ENCODE data around the gene APMAP.
"Not testable (repeated sequence)": the region's sequence is repeated elsewhere in the genome, so short reads cannot be mapped to it uniquely, and the experiment has no call there.

The APMAP gene

DNA sequence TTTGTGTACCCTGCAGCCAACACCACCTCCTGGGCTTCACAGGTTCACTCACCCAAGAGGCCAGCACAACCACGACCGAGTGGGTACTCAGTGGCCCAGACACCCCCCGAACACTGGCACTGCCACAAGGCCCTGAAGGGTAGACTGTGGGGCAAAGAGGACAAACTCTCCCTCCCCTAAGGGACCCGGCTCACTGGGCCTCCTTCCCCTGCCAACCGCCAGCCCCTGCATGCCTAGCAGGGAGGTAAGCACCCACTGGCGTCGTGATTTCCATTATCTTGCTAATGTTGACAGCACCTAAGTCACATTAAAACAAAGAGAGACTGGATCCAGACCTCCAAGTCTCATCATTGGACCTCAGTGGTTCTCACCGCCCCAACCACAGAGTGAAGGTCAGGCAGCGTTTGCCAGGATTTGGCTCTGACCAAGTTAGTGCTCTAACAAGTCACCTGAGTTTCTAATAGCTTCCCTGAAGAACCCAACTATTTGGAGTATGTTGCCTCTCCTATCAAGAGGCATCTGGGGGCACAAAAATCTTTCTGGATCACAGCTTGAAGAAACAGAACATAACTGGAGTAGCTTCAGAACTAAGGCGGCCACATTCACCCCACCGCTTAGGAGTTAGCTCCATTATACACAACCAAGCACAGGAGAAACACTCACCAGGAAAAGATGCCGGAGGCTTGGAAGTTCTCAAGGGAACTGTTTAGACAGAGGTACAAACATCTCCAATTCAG is 14.0 kb upstream of the APMAP start:
- no peak for DNase-seq

DNA sequence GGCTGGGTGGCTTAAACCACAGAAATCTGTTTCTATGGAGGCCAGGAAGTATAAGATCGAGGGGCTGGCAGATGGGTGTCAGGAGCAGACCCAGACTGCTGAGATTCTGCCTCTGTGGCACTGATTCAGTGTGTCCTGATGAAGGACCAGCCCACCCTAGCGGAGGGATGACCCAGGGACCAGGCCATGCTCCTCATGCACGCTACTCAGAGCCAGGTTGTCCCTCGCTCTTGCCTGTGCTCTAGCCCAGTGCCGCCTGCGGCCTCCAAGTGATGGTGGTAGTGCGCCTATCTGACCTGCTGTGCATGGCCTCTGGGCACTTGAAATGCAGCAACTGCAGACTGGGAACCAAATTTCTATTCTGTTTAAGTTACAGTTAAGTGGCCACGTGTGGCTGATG is 13.1 kb upstream of the APMAP start:
- DNase-seq = no peak

DNA sequence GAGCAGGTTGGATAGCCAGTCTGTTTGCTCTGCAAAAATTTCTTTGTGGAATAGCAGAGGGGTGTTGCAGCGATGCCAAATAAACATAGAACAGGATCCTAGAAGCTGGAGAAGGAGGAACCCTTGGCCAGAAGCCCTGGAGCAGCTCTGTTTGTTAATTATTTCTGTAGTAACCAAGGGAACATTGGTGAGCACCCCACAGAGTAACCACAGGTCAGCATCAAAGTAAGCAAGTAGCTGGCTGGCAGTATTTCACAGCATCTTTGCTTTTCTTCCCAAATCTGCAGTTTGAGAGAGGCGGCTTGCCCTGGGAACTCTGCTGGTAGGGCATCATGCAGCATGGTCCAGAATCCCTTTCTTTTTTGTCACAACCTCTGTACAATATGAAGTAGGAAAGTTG is 12.7 kb upstream of the APMAP start:
- DNase-seq = no peak

DNA sequence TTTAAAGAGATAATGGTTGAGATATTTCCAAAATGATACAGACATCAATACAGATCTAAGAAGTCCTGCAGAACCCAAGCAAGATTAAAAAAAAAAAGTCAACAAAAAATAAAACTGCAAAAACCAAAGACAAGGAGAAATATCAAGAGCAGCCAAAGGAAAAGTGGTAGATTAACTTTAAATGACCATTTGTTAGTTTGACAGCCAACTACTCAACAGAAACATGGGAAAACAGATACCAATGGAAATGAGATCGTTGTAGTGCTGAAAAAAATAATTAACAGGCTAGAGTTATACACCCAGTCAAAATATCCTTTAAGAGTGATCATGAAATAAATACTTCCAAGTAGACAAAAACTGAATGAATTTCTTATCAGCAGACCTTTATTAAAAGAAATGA is 10.5 kb upstream of the APMAP start:
- DNase-seq = no peak

DNA sequence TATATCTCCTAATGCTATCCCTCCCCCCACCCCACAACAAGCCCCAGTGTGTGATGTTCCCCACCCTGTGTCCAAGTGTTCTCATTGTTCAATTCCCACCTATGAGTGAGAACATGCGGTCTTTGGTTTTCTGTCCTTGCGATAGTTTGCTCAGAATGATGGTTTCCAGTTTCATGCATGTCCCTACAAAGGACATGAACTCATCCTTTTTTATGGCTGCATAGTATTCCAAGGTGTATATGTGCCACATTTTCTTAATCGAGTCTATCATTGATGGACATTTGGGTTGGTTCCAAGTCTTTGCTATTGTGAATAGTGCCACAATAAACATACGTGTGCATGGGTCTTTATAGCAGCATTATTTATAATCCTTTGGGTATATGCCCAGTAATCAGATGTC is 8.8 kb upstream of the APMAP start:
- not testable (repeated sequence) for DNase-seq

DNA sequence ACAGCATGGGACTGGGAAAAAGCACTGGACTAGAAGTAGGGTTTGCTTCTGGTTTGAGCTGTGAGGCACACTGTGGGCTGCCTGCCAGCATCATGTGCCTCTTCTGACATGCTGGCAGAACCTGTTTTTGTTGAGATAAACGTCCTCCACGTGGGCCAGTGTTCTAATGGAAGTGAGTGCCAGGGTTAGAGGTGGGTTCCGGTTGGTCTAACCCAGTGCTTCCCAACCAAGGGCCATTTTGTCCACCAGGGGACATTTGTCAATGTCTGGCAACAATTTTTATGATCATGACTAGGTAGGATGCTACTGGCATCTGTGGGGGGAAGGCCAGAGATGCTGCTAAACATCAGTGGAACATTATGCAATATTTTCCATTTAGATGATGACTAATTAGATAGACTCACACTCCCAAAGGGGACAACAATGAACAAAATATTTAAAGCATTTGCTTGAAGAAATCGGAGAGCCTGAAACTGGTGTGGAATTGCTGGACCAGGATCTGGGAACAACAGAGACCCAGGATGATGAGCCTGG is 7.8 kb upstream of the APMAP start:
- DNase-seq = no peak

DNA sequence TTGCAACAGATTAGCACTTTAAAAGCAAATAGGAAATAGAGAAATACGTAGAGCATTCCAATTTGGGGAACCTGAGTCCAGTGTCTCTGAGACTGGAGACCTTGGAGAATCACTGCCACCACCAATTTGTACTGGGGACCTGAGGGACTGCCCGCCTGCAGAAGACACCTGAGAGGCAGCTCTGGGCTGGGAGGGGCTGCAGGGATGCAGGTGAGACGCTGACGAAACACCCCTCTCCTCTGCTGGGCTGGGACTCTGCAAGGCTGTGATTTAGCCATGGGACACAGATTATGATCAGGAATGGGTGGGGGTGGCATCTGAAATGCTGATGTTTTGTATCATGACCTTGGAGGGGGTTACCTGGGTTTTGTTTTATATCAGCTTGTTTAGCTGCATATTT is 7.0 kb upstream of the APMAP start:
- DNase-seq = no peak

DNA sequence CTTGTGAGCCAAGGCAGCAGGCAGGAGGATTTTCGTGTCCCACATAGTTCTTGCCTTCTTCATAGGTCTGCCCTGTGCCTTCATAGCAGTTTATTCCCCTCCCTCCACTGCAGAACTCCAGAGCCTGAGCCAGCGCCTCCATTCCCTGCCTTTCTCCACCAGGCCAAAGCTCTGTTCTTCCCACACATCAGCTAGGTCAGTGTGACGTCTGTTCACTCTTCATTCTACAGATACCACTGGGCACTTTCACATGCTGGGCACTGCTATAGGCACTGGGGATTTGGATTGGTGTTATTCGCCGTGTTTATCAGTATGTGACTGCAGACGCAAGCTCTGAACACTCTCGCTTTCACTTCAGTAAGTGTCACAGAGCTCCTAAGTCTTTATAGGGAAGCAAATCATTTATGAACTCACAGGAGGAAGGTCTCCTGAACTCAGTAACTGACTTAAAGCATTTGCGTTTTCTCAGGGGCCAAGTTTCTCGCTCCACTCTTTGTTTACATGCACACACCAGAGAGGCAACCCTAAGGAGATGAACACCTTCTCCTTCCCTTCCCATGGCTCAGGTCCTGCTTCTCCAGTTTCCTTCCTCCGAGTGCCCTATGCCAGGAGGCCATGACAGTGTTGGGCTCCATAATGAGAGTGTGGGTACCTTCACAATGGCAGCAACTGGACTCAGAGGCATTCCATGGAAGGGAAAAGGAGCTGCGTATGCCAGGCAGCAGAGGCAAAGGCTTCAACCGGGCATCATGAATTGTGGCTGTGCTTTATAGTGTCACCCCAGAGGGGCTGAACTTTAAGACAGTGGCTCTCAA is 6.3 kb upstream of the APMAP start:
- no peak for DNase-seq

DNA sequence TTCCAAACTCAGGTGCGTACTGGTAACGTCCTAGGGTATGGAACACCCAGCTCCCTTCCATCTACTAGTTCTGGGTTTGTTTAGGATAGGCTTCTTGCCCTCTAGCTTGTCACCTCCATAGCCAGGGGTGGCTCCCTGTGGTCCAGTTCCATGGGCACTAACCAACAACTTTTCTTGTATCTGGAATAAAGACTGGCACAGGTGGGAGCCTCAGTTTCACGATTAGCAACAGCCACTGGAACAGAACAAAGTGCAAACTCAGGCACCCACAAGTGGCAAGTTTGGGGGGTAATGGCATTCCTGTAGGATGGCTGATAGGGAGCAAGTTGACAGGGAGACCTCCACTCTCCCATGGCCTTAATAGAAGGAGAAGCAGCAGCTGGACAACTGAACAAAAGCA is 5.6 kb upstream of the APMAP start:
- DNase-seq = no peak

DNA sequence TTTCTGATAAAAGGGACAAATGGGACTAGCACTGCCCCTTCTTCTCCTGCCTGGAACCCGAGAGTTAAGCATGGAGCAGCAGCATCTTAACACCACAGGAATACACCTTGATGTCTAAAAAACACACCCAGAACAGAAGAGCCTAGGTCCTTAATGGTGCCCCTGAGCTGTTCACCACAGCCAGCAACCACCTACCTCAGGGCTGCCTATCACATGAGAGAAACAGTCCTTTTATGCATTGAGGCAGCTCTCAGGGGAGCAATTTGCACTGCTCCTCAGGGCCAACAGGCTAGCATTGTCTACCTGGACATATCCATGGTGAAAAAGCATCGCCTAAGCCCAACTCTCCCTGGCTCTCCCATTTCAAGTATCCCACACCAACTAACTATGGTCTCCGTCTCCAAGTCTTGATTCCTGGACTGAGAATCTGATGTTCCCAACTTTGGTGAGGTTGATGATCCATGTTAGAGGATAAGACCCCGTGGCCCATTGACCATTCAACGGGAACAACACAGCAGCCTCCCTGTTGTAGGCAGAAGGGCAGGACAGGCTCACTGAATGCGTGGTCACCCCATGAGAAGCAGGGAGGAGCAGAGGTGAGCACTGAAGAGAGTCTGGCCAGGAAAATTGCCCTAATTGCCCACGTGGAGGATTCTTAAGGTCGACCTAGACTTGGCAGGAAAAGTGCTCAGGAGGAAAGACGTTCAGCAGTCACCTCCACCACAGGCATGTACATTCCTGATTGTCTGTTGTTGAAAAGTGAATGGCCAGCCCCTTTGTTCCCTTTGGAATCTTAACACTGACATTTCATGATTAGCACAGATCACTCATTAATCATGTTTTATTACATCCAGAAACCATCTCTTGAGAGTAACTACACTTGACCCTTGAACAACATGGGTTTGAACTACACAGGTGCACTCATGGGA is 4.2 kb upstream of the APMAP start:
- DNase-seq = no peak

DNA sequence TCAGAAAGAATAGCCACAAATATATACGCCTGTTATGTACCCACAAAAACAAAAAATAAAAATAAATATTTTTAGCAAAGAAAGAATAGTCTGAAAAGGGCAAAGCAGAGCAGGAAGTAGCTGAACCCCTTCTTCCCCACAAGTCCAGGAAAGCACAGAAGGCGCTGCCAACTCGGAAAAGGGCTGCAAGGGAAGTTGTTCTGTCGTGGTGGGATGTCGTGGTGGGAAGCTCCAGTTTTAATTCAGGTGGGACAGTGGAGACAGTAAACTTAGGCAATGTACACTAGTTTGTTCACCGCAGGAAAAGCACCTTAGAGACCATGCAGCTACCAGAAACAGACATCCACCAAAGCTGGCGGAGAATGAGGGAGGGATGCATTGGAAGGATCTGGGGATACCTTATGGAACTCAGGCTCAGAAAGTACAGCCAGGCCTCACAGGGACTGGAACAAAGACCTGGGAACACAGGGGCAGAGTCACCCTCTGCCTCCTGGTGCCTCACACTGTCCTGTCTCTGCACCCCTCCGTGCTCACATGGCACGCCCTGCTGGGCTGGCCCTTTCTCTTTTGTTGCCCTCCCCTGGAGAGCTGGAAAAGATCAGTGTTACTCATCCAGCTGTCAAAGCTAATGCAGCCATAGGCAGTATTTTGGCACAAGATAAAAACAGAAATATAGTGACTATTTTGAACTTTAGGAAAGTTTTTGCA is 3.3 kb upstream of the APMAP start:
- DNase-seq = no peak

DNA sequence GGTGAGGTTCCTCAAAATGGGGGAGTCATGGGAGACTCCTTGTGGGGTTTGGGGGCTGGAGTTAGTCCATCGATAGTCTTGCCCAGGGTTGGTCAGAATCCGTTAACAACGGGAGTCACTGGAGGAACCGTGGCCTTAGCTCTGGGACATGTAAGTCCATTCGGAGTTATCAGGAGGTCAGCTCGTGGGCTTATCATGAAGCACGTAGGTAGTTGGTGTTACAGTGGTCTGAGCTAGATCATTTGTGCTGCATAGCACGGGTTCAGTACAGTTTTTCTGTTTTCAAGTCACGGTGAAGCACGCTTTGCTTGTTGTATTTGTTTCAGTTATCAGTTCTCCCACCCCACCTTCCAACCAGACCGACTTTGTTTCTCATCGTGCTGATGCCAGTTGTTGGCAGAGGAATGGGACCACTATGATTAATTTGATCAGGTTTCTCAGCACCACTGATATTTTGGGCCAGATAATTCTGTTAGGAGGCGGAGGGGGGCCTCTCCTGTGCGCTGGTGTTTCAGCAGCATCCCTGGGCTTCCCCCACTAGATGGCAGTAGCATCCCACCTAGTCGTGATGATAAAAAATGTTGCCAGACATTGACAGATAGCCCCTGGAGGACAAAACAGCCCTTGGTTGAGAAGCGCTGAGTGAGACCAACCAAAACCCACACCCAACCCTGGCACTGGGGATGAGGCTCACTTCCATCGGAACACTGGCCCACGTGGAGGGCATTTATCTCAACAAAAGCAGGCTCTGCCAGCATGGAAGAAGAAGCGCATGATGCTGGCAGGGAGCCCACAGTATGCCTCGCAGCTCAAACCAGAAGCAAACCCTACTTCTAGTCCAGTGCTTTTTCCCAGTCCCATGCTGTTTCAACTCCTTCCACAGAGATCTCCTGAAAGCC is 2.2 kb upstream of the APMAP start:
- peak in 1 of 2 experiments; percentile 16 for DNase-seq

DNA sequence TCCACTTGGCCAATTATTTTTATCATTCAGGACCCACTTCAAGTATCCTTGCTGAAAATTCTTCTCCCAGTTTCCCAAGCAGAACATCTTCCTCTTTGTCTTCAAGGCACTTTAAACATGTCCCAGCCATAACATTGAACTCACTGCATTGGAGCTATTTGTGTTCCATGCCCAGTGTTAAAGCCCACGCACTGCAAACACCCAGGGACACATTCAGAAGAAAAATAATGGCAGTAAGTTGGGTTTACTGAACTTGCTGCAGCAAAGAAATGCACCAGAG is 1.6 kb upstream of the APMAP start:
- DNase-seq = no peak

DNA sequence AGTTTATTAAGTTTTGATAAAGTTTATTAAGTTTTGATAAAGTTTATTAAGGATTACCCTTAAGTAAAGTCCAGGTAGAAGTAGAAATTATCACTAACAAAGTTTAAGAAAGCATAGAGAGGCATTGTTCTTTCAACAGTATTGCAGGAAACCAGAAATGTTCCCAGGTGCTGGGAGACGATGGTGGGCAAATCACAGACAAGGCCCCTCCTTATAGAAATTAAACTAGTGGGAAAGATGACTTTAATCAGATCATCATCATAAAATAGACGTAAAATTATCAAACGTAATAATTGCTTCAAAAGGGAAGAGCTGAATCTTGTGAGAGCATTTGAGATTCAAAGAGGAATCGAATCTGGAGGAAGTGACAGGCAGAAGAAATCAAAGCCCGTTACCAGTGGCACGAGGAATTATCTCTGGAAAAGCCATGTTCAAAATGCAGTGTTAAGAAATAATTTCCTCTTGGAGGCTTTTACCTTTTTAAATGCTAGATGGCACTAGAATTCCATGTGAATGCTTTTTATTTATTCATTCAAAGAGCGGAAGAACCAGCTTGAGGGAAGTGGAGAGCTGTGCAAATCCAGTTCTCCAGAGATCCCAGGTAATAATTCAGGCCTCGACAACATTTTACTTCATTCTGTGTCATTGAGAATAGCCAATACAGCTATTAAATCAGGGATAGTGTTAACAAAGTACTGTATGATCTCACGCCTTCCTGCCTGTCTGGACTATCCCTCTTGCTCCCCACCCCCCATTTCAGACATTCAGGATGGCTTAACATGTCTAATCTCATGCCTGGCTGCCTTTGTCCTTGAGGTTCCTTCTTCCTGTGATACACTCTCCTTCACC is 1.0 kb upstream of the APMAP start:
- no peak for DNase-seq

DNA sequence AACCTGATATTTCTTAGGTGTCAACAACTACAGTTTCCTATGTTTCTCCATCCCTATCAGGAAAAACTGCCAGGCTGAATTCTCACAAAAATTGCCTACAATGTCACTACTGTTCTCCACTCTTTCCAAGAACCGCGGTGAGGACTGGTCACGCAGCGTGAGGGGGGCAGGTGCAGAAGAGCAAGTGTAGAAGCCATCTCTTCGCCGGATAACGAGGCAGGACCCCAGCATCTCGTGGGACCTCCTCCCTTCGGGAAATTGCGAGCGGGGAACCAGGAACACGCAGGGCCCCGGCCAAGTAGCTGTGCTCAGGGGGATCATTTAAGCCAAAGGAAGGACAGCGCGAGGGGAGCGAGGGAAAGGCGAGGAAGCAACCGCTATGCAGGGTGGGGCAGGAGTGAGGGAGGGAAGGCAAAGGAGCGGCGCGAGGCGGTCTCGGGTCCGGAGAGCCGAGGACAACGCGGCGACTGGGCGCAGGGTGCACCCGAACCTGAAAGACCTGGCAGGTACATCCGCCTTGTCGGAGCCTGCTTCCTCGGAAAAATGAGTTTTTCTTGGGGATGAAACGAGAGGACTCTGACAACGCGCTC is 559 bp downstream of the APMAP start:
- DNase-seq = no peak

DNA sequence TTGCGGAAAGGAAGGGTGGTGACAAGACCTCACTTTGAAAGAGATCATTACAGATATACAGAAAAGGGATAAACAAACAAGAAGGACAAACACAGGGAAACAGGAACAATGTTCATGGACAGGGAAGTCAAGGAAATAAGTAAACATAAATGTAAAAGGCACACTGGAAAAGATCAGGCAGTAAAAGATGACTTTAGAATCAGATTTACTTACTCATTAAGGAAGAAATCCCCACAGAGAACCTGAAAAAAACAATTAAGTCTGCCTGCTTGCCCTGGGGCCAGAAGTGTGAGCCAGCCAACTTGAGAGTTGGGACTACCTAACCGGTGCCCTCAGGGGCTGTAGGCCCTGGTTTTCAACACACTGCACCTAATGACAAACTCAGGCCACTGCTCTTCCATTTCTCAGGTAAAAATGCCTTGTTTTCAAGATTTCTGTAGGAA is 1.7 kb downstream of the APMAP start:
- no peak for DNase-seq

DNA sequence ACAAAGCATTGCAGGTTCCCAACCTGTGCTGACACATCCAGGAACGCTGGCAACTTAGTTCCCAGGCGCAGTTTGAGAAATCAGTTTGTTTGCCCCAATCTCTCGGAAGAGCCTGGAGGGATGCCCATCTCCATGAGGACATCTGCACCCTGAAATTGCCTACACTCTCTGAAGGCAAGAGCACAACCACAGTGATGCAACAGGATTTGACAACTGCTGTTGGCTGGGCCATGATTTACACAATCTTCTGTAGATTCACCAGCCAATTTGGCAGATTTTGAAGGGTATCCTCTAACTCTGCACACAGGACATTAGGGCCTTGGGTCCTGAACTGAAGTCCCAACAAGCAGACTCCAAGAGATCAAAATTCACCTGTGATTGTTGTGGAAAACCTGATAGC is 3.4 kb downstream of the APMAP start:
- DNase-seq = no peak

DNA sequence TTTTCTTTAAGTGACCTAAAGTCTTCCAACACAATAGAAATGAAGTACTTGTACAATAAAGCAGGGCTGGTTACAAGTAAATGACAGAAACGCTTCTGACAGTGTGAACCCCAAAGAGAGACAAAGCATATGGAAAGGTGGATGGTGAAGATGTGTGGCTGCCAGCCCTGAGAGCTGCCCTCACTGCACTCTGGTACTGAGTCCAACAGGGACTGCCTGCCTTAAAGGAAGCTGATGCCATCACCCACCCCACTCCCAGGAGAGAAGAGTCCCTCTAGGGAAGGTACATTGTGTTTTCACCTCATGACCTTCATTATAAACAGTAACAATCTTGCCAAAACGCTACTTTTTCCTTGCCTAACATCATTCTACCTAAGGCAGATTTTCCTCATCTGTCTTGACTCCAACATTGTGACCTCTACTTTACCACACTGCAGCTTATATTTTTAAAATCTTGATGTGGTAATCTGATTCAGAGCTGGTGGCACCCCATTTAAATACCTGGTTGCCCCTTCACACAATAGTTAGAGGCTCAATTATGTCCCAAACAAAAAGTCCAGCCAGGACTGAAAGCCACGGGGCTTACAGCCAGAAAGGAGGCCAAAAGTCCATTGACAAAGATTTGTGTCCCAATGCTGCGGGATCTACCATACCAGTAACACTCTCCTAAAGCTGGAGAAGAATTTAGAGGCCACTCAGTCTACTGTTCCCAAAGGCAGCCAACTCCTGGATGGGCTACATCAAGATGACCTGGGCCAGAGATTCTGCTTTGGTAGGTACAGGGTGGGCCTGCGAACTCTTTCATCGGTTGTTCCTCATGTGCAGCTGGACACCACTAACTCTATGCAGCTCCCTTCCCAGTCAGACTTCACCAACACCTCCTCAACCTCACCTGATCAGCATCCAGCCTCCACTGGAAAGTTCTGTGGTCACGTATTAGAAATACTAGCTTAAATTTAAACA is 4.4 kb downstream of the APMAP start:
- DNase-seq = no peak

DNA sequence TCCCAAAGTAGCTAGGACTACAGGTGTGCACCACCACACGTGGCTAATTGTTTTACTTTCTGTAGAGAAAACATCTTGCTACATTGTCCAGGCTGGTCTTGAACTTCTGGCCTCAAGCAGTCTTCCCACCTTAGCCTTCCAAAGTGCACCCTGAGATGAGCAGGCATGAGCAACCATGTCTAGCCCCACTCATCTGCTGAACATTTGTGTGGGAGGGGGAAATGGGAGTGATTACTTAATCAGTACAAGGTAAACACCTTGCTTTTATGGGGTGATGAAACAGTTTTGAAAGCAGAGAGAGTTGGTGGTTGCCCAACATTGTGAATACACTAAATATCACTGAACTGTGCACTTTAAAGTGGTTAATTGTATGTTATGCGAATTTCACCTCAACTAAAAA is 5.3 kb downstream of the APMAP start:
- DNase-seq = no peak
